HG03025 (cell line): ENCODE measurements around the gene SLC27A4.

Experiments
- ATAC-seq: cut with Tn5 transposase; IDR thresholded peaks from one replicate; pipeline ENCODE4 v1.9.1; 2021; ENCODE audit warnings: mild to moderate bottlenecking, moderate library complexity; ENCODE audit not compliant: unreplicated experiment, low FRiP score

SLC27A4 gene

DNA sequence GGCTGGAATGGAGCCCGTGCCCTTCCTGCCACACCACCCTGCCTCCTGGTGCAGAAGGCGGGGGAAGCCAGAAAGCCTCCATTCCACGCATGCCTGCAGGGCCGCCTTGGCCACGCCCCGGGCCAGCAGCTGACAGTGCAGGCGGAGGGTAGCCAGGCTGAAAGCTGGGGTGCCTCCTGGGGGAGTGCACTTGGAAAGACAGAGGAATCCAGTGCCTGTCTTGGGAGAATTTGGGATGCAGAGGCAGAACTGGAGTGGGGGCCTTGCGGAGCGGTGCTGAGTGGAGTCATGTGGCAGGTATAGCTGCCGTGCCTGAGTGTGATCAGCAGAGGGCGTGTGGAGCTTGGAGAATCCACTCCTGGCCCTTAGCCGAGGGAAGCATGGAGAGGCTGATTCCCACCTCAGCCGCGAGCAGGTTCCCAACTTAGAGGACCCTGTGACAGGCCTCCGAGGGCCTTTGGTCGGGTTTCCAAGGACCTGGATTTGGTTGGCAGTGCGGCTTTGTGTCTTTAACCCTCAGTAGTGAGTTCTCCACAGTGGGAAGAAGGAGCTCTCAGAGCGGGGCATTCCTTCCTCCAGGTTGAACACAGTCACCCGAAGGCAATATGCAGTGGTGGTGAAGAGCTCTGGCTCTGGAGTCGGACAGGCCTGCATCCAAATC lies 21.8 kb downstream of the SLC27A4 start:
- ATAC-seq = no peak

DNA sequence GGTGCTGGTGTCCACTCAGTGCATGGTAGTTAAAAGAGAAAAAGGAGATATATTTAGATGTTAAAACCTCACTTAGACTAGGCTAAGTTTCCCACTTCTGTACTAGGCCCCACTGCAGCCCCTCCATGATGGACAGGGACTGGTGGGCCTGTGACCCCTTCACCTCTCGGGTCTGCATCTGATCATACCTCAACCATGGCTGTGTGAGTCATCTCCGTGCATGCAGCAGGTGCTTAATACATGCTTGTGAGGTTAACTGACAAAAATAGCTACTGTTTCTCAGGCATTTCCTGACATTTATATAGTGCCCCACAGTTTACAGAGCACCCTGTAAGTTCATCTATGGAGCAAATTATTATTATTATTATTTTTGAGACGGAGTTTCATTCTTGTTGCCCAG lies 22.4 kb downstream of the SLC27A4 start:
- ATAC-seq = no peak

GRCh38 chr9:128365525-128365924 lies 25.2 kb downstream of the SLC27A4 start:
- ATAC-seq = no peak

- no peak for ATAC-seq
These were observed 28.8 kb downstream of the SLC27A4 start for GRCh38 chr9:128369024-128369706.

- ATAC-seq = no peak
These were observed 30.0 kb downstream of the SLC27A4 start for GRCh38 chr9:128370367-128370751.

DNA sequence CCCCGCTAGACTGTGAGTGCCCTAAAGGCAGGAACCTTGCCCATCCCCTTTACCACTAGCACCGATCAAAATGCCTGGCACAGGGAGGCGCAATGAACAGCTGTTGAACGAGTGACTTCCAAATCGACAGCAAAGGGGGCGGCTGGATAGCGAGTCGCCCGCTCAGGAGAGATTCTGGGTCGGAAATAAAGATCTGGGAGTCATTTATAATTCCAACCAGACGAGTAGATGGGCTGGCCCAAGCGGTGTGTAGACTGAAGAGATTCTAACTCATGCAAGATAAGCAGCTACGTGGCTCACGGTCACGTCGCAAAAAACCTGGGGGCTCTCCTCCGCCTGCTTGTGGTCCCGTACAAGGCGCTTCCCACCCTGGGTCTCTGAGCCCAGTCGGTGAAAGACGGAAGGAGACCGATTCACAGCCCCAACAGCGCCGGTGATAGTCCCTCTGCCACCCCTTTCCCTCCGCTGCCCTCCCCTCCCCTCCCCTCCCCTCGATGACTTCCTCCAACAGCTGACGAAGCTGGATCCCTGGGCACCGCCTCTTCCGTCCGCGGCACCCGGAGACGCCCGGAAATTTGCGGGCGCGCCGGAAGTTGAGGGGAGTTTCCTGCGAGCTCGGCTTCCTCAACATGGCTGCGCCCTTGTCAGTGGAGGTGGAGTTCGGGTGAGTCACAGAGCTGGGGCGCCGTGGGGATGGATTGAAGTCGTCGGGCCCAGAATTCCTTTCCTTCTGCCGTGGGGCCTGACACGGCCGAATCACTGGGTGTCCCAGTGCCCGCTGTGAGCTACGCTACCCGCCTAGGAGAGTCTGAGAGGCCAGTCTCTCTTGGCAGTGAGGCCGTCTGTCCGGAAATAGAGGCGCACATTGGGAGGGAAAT lies 30.7 kb downstream of the SLC27A4 start, which contains the start of gene URM1:
URM1 (plus strand) TSS at position 623 of the 878 bp plus-strand sequence; CDS start at position 630, 7 bp downstream.
- peak; percentile 89 for ATAC-seq

- peak; percentile 30 for ATAC-seq
These were observed 31.3 kb downstream of the SLC27A4 start for GRCh38 chr9:128371630-128372117.

GRCh38 chr9:128372188-128372641 lies 31.9 kb downstream of the SLC27A4 start:
- ATAC-seq = no peak

DNA sequence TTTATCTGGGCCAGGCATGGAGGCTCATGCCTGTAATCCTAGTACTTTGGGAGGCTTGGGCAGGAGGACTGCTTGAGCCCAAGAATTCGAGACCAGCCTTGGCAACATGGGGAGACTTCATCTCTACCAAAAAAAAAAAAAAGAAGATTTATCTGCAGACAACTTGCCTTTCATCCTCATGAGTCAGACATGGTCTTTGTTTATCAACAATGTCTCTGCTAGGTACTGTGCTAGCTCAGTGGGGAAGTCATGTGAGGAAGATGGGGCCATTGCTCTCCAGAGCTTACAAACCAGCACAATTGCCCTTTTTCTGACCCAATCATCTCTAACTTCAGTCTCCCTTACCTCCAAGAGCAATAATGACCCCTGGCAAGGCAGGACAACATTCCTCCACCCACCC lies 32.5 kb downstream of the SLC27A4 start:
- ATAC-seq = no peak

- ATAC-seq = no peak
These were observed 33.9 kb downstream of the SLC27A4 start for GRCh38 chr9:128374221-128374675.

- no peak for ATAC-seq
These were observed 35.5 kb downstream of the SLC27A4 start for GRCh38 chr9:128375865-128376264.

DNA sequence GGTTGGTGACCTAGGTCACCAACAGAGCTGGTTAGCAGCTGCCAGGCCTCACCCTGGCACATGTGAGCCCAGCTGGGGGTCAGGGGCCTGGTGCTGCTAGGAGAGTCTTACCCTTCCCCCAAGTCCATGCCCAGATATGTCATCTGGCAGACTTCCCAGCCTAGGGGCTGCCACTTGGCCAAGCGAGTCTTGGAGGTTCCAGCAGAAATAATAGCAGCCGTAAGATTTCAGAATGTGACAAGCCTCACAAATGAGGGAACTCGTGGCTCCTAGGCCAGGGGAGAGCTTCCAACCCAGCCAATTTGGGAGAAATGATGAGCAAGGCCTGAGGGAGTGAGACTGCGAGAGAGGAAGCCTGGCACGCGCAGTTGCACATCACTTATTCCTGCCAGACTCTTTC lies 41.9 kb downstream of the SLC27A4 start:
- ATAC-seq = no peak

DNA sequence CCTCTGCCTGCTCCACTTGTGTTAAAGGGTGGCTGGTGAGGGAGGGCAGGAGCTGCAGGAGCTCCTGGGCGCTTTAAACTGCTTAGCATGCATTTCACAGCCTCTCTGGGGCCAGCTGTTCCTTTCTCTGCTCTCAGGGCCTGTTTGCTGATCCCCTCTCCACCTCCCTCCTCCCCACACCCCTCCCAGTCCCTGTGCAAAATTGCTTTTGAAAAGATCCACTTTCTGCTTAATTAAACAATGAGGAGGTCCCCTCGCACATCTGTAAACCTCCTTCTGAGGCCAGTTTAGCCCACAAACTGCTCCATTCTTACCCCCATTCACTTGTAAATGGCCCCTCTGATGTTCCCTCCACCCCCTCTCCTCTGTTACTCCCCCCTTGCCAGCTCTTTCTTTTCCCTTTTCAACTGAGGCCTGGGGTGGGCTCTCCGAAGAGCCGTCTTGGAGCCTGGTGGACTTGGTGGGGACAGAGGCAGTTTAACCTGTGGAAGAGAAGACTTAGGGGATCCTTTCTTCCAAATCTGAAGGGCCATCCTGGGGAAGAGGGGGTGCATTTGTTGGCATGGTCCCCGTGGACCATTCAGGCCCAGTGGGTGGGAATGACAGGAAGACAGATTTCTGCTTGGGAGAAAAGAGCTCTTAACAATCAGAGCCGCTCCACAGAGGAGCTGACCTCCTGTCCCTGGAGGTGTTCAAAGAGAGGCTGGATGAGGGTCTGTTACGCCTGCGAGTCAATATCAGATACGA lies 42.9 kb downstream of the SLC27A4 start:
- no peak for ATAC-seq

- ATAC-seq = no peak
These were observed 43.5 kb downstream of the SLC27A4 start for GRCh38 chr9:128383791-128384190.

- ATAC-seq = no peak
These were observed 44.6 kb downstream of the SLC27A4 start for GRCh38 chr9:128384801-128385495.

GRCh38 chr9:128385496-128386460 lies 45.5 kb downstream of the SLC27A4 start:
- ATAC-seq = no peak

GRCh38 chr9:128388150-128388549 lies 47.8 kb downstream of the SLC27A4 start:
- ATAC-seq = no peak

- ATAC-seq = no peak
These were observed 49.2 kb downstream of the SLC27A4 start for GRCh38 chr9:128389395-128390149.
